HG03442 (cell line): ENCODE measurements around the gene UBXN4.
"Not testable (repeated sequence)": the region's sequence is repeated elsewhere in the genome, so short reads cannot be mapped to it uniquely, and the experiment has no call there.

Source experiments
- ATAC-seq: cut with Tn5 transposase; IDR thresholded peaks from one replicate; pipeline ENCODE4 v1.9.1; 2021; ENCODE audit warnings: mild to moderate bottlenecking, moderate library complexity; ENCODE audit not compliant: unreplicated experiment

UBXN4 gene

DNA sequence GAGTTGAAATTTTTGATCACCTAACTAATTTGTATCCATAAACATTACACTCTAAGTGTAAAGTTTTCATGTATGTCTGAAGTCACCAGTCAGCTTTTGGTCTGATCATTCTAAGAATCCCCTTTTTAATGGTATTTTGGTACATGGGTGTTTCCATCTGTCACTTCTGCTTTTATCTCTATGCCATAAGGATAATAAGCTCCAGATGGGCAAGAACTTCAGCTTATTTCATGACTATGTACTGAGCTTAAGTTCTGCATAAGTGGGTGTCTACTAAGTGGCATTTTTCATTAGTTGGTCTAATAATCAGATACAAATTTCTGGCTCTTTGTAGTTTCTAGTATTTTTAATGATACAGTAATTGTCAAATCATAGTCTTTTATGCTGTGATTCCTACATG is 20.4 kb downstream of the UBXN4 start:
- ATAC-seq: no peak

- ATAC-seq: no peak
These were observed 20.9 kb downstream of the UBXN4 start for GRCh38 chr2:135762530-135762929.

DNA sequence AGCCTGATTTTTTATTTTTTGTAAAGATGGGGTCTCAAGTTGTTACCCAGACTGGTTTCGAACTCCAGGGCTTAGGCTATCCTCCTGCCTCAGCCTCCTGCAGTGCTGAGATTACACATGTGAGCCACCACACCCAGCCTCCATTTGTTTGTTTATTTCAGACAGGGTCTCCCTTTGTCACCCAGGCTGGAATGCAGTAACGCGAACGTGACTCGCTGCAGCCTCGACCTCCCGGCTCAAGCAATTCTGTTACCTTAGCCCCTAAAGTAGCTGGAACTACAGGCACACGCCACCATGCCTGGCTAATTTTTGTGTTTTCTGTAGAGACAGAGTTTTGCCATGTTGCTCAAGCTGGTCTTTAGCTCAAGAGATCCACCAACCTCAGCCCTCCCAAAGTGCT is 27.2 kb downstream of the UBXN4 start:
- no peak for ATAC-seq

GRCh38 chr2:135773319-135773718 is 31.7 kb downstream of the UBXN4 start:
- no peak for ATAC-seq

GRCh38 chr2:135773917-135774316 is 32.3 kb downstream of the UBXN4 start:
- no peak for ATAC-seq

DNA sequence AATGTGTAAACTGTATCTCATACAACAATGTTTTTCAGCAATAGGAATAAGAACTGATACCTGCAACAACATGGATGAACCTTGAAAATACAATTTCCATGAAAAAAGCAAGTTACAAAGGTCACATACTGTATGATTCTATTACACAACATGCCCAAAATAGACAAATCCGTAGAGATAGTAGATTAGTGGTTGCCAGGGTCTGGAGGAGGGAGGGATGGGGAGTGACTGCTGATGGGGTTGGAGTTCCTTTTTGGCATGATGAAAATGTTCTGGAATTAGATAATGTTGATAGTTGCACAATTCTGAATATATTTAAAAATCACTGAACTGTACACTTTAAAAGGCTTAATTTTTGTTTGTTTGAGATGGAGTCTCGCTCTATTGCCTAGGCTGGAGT is 33.8 kb downstream of the UBXN4 start:
- ATAC-seq: no peak

- no peak for ATAC-seq
These were observed 34.7 kb downstream of the UBXN4 start for GRCh38 chr2:135776367-135776766.

DNA sequence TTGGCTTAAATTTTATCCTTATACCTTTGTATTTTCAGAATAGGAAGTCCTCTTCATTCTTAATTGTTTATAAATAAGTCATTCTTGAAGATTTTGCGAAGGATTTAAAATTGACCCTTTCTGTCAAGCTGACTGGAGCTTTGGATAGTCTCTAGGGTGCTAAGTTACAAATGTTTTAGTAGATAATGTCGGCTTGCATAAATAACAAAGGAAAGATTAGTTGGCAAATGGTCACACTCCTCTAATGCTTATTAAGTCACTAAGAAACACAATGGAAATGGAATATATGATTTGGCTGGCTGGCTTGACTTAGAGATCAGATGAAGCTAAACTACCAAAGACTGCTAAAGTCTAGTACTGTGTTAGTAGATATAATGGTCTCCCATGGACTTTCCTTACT is 40.6 kb downstream of the UBXN4 start:
- no peak for ATAC-seq

GRCh38 chr2:135783439-135783838 is 41.8 kb downstream of the UBXN4 start:
- no peak for ATAC-seq

- no peak for ATAC-seq
These were observed 43.4 kb downstream of the UBXN4 start for GRCh38 chr2:135785032-135785431.

DNA sequence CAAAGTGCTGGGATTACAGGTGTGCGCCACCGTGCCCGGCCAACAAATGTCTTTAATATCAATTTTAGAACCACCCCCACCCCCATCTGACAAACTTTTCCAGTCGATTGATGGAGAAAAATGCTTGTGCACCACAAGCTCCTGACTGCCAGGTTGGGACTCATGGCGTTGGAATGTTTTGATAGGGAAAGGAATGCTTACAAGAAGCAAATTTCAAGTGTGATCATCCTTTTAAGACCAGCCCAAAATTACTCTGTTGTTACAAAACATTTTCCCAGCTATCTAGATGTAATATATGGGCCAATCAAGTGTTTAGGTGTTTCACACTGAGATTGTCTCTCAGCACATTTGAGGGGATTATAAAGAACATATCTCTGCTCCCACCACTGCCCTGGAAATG is 45.2 kb downstream of the UBXN4 start:
- no peak for ATAC-seq

- no peak for ATAC-seq
These were observed 48.8 kb downstream of the UBXN4 start for GRCh38 chr2:135790423-135790822.

DNA sequence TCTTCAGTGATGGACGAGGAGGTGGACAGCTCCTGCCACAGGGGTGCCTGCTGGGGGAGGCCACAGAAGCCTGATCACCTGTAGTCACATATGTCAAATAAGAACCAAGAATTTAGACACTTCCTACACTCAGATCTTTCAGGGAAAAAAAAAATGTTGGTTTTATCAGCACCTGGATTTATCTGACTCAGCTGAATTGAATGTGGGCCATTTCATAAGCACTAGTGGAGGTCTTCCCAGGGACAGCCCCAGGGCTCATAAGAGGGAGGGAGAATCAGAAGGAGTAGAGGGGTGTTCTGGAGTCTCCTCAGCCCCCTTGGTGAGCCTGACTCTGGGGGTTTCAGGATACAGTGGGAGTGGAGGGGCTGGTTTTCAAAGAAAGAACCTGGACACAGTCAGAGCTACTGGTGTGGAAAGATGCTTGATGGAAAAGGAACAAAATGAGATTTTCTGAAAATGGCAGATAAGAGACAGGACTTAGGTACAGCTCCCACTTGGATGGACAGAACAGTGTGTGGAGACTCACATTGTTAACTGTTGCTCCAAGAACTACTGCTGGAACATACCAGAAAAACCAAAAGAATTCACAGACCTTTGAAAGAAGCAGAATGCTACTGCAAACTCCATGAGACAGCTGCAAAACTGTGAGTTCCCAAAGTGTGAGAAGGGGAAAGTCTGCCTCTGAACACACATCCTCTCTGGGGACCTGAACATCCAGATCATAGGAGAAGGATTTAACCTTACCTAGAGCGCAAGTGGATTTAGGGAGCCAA is 49.9 kb downstream of the UBXN4 start:
- ATAC-seq: no peak

GRCh38 chr2:135792401-135793150 is 50.9 kb downstream of the UBXN4 start:
- ATAC-seq: peak; percentile 29

GRCh38 chr2:135795641-135796040 is 54.0 kb downstream of the UBXN4 start:
- ATAC-seq: not testable (repeated sequence)

DNA sequence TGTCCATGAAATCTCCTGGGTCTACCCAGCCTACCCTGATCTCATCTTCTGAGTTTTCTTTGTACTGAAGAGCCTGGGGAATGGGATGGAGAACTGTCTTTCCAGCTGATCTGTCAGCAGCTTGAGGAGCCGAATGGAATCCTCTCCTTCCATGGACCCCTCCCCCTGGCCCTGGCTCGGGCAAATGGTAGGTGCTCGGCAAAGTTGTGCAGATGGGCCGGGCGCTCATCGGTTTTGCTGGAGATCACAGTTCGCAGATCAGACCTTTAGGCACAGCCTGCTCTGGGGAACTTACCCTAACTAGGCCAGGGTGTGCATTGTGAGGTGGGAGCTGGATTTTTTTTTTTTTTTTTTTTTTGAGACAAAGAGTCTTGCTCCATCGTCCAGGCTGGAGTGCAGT is 55.0 kb downstream of the UBXN4 start:
- no peak for ATAC-seq

- peak; percentile 65 for ATAC-seq
These were observed 56.0 kb downstream of the UBXN4 start for GRCh38 chr2:135797497-135798274.

- ATAC-seq: no peak
These were observed 56.6 kb downstream of the UBXN4 start for GRCh38 chr2:135798275-135798705.

DNA sequence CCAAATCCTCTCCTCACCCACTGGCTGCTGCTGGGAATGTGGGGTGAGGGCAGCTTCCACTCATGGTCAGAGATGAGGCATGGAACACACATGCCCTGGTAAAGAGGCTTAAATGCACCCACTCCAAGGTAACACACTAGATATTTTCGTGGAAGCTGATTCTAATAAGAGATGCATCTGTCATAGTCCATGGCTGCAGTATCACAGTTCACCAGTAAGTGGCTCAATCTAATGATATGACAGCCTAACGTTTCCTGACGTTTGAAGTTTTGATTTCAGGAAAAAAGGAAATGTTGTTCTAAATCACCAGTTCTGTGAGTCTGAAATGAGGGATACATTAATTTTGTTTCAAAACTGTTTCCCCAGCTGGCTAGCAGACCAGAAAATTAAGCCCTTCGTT is 57.1 kb downstream of the UBXN4 start:
- no peak for ATAC-seq

DNA sequence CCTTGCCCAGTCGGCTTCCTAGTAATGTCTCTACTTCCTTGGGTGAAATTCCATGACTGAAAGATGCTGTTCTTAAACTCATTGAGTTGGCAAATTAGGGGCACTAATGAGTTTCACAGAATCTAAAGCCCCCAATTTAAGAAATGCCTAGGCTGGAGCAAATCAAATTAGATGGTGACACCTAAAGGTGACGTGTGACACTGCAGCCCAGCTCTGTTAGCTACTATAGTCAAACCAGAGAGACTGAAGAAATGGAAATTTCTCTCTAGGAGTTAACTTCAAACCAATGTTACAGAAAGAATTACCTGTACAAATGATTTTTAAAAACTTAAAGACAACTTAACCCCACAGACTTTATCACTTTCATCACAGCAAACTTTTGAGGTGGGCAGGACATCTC is 58.1 kb downstream of the UBXN4 start:
- no peak for ATAC-seq
